Measurements from ENCODE around the gene VKORC1.

The VKORC1 gene

DNA sequence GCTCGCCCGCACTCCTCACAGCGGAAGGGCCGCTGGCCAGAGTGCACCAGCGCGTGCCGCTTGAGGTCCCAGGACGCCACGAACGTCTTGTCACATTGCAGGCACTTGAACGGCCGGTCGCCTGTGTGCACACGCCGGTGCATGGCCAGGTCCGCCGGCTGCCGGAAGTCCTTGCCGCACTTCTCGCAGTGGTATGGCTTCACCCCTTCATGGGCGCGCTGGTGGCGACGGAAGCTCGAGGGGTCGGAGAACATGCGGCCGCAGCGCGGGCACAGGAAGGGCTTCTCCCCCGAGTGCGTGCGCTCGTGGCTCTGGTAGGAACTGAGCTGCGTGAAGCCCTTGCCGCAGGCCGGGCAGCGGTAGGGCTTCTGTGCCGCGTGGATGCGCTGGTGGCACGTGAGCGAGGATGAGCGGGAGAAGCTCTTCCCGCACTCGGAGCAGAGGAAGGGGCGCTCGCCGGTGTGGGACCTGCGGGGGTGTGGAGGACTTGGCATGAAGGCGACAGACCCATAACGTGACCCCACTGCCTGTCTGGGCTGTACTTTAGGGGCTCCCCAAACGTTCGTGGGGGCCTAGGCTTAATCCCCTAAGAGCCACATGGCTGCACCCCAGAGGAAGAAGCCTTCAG lies 32.7 kb downstream of the VKORC1 start:
- no peak for DNase-seq

DNA sequence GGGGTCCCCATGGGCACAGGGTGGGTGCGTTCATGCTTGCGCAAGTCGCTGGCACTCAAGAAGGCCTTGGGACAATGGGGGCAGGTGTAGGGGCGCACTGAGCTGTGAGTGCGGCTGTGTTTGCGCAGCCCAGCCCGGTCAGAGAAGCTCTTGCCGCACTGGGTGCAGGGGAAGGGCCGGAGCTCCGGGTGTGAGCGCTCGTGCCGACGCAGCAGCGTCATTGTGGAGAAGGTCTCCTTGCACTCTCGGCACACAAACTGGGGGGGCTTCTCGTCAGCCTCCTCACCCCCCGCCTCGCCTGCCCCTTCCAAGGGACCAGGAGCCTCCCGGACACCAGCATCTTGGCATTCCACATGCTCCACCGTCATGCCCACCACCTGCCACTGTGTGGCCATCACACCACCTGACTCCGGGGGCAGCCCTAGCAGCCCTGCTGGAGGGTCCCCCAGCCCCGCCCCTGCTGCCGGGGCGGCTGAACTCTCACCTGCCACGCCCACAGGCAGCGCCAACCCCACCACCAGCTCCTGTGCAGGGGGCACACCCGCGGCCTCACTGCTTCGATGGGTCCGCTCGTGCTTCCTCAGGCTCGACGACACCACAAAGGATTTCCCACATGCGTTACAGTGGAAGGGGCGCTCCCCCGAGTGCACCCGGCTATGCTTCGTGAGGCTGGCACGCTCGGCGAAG lies 33.3 kb downstream of the VKORC1 start:
- no peak for DNase-seq

DNA sequence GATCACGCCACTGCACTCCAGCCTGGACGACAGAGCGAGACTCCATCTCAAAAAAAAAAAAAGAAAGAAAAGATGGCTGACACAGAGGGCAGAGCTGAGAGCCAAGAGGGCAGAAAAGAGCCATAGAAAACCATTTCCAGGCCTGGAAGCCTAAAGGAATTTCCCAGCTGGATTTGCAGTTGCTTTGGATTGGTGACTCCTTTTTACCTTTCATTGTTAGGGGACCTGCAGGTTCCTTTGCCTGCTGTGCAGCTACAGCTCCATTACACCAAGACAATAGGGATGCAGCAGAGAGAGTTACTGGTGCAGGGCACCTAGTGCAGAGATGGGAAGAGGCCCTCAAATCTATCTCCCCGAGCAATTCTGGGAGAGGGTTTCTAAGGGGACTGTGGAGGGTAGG lies 39.0 kb downstream of the VKORC1 start:
- DNase-seq = no peak

DNA sequence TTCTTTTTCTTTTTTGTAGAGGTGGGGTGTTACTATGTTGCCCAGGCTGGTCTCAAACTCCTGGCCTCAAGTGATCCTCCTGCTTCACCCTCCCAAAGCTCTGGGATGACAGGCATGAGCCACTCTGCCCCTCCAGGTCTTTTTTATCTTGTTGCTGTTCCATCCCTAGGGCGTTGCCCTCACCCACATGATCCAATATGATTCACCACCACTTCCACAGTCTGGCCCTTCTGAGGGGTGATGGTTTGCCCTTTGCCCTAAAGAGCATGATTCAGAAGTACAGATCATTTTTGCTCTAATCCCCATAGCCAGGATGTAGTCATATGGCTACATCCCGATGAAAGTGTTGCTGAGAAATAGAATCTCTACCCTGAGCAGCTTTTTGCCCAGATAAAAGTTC lies 42.5 kb downstream of the VKORC1 start:
- no peak for DNase-seq

DNA sequence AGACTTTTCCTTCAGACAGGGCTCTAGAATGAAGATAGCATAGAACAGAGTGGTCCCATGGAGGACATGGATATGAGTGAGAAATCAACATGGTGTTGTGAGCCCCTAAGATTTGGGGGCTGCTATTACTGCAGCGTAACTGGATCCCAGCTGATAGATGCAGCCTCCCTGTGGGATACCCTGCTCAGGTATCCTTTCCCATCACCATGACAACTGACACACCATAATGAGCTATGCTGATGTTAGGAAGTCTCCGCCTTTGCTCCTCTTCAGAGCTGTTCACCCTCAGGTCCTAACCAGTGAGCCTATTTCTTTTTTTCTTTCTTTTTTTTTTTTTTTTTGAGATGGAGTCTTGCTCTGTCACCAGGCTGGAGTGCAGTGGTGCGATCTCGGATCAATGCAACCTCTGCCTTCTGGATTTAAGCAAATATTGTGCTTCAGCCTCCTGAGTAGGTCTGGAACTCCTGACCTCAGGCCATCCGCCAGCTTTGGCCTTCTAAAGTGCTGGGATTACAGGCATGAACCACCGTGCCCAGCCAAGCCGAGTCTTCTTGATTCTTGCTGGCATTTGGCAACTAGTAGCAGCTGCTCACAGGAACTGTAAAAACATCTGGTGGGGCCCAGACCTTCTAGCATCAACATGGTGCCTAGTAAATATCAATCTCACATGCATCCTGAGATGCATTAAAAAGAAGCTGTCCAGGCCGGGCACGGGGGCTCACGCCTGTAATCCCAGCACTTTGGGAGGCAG lies 44.1 kb downstream of the VKORC1 start:
- DNase-seq = peak; percentile 16

DNA sequence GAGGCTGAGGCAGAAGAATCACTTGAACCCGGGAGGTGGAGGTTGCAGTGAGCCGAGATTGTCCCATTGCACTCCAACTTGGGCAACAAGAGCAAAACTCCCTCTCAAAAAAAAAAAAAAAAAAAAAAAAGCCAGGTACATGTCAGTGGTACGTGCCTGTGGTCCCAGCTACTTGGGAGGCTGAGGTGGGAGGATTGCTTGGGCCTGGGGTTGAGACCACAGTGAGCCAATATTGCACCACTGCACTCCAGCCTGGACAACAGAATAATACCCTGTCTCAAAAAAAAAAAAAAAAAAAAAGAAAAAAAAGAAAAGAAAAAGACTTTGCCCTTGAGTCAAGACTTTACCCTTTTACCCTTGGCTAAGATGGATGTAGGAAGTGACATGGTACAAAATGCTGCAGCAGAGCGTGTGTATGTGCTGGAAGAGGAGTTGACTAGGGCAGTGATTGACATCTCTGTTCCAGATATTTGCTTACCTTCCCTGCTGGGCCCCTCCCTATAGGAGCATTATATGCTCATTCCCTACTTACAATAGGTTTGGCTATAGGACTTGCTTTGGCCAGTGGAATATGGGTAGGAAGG lies 50.6 kb downstream of the VKORC1 start:
- no peak for DNase-seq

DNA sequence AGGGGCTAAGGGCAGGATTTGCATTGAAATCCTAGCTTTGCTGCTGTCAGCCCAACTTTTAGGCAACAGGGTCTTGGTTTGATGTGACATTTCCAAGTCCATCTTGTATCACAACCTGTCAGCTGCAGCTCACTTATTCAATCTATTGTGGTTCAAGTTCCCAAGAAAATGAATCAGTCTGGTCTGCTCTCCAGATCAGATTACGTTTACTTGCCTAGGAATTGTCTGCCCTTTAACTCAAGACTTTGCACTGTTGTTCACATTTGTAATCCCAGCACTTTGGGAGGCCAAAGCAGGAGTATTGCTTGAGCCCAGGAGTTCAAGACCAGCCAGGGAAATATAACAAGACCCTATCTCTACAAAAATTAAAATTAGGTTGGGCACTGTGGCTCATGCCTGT lies 51.2 kb downstream of the VKORC1 start:
- DNase-seq = no peak

DNA sequence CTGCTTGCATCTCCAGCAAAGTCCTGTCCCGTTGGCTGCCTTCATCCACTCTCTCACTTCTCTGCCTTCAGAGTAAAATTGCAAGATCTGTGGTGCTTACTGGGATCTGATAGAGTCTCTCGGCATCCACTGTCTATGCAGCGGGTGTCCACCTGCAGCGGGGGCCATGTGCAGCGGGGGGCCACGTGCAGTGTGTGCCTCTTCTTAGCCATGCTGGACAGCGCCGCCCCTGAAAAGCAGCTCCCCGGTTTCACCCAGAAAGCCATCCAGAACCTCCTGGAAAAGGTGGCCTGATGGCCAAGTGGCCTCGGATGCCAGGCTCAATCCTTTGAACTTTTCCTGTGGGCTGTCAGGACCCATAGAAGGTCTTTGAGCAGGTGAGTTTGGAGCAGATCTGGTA lies 51.7 kb downstream of the VKORC1 start:
- DNase-seq = no peak

Measured in NCI-H146 (cell line).